GM21786 (cell line): ENCODE measurements around the gene LCE1E.

ENCODE experiments used
- ATAC-seq: cut with Tn5 transposase; IDR thresholded peaks from one replicate; pipeline ENCODE4 v1.9.1; 2021; ENCODE audit not compliant: unreplicated experiment

The LCE1E gene

GRCh38 chr1:152777510-152778137 lies 8.4 kb upstream of the LCE1E start:
- ATAC-seq, result no peak

- no peak for ATAC-seq
Measured at GRCh38 chr1:152783095-152783494, 3.0 kb upstream of the LCE1E start.

- ATAC-seq, result no peak
Measured at GRCh38 chr1:152795686-152796085, 9.6 kb downstream of the LCE1E start.

- ATAC-seq, result no peak
Measured at GRCh38 chr1:152796421-152796820, 10.4 kb downstream of the LCE1E start, which contains the start of gene LCE1D. TSS of gene LCE1D (plus strand) at chr1:152796721. CDS start at chr1:152797795, 1,074 bp downstream.

- ATAC-seq, result no peak
Measured at GRCh38 chr1:152801333-152801732, 15.3 kb downstream of the LCE1E start.

GRCh38 chr1:152806576-152806975 lies 20.5 kb downstream of the LCE1E start, which contains the start of gene LCE1C:
TSS of gene LCE1C (minus strand) at chr1:152806651. CDS start at chr1:152805478, 1,173 bp downstream.
- ATAC-seq, result no peak

GRCh38 chr1:152811050-152811449 lies 25.0 kb downstream of the LCE1E start:
- no peak for ATAC-seq

GRCh38 chr1:152811671-152812070 lies 25.6 kb downstream of the LCE1E start, which contains the start of gene LCE1B:
TSS of gene LCE1B (plus strand) at chr1:152811971. CDS start at chr1:152812447, 476 bp downstream.
- no peak for ATAC-seq

- no peak for ATAC-seq
Measured at GRCh38 chr1:152817309-152817708, 31.3 kb downstream of the LCE1E start.

- ATAC-seq, result no peak
Measured at GRCh38 chr1:152823294-152823693, 37.2 kb downstream of the LCE1E start.

GRCh38 chr1:152824964-152825363 lies 38.9 kb downstream of the LCE1E start:
- ATAC-seq, result no peak

GRCh38 chr1:152827173-152827572 lies 41.1 kb downstream of the LCE1E start, which contains the start of gene LCE1A:
TSS of gene LCE1A (plus strand) at chr1:152827473. CDS start at chr1:152827473, 0 bp downstream.
- ATAC-seq, result no peak

- no peak for ATAC-seq
Measured at GRCh38 chr1:152836870-152837269, 50.8 kb downstream of the LCE1E start.
